HepG2 (cell line): ENCODE data around the gene ENO2. TPM values are rescaled to one million over a fixed set of nuclear protein-coding genes. Genes with fewer than 3 reads are reported as not detected.

Experiments
- AKNA ChIP-seq: sonication (generic); formaldehyde crosslinking; IDR thresholded peaks from 2 replicates; pipeline ENCODE4 v1.4.0; 2020; ENCODE audit warnings: missing genetic modification reagents, borderline replicate concordance
- CTCF ChIP-seq: sonication (generic); formaldehyde crosslinking; IDR thresholded peaks from 2 replicates; pipeline ENCODE4 v1.5.0; 2020; ENCODE audit warnings: mild to moderate bottlenecking, missing genetic modification reagents, moderate library complexity
- NFYB ChIP-seq: sonication (generic); formaldehyde crosslinking; IDR thresholded peaks from 2 replicates; pipeline ENCODE4 v1.4.0; 2020; ENCODE audit warnings: missing genetic modification reagents
- NONO ChIP-seq, 2 experiments: fragments of 450-650 bp in 1 of 2; sonication (generic) in 1 of 2; formaldehyde crosslinking in 1 of 2; IDR thresholded peaks in 1 of 2; conservative IDR thresholded peaks in 1 of 2; 2 replicates each; pipeline versions ENCODE4 v1.6.1 to v1.8.0; 2017 to 2022; ENCODE audit warnings: mild to moderate bottlenecking in 1 of 2, missing genetic modification reagents in 1 of 2, moderate library complexity in 1 of 2
- PAXIP1 ChIP-seq: sonication (generic); formaldehyde crosslinking; conservative IDR thresholded peaks from 2 replicates; pipeline ENCODE4 v1.4.0; 2020; ENCODE audit warnings: mild to moderate bottlenecking, missing genetic modification reagents, moderate library complexity
- SMAD1 ChIP-seq: sonication (generic); formaldehyde crosslinking; IDR thresholded peaks from 2 replicates; pipeline ENCODE4 v1.4.0; 2020; ENCODE audit warnings: missing genetic modification reagents, low read depth, mild to moderate bottlenecking, borderline replicate concordance
- SMAD3 ChIP-seq: sonication (generic); formaldehyde crosslinking; IDR thresholded peaks from 2 replicates; pipeline ENCODE4 v1.4.0; 2020; ENCODE audit warnings: missing genetic modification reagents
- TOE1 ChIP-seq: sonication (generic); formaldehyde crosslinking; IDR thresholded peaks from 2 replicates; pipeline ENCODE4 v1.4.0; 2020; ENCODE audit warnings: mild to moderate bottlenecking, missing genetic modification reagents
- ZNF251 ChIP-seq: sonication (generic); formaldehyde crosslinking; IDR thresholded peaks from 2 replicates; pipeline ENCODE4 v1.9.0; 2021; ENCODE audit warnings: mild to moderate bottlenecking, missing genetic modification reagents
- ZNF337 ChIP-seq: sonication (generic); formaldehyde crosslinking; IDR thresholded peaks from 2 replicates; pipeline ENCODE4 v1.5.1; 2020; ENCODE audit warnings: missing genetic modification reagents, low read depth, mild to moderate bottlenecking, borderline replicate concordance
- ZNF512B ChIP-seq: sonication (generic); formaldehyde crosslinking; IDR thresholded peaks from 2 replicates; pipeline ENCODE4 v1.5.1; 2020; ENCODE audit warnings: missing genetic modification reagents, mild to moderate bottlenecking, borderline replicate concordance
- ZNF674 ChIP-seq: sonication (generic); formaldehyde crosslinking; IDR thresholded peaks from 2 replicates; pipeline ENCODE4 v1.5.0; 2020; ENCODE audit warnings: low read depth, mild to moderate bottlenecking, missing genetic modification reagents
- ZNF776 ChIP-seq: sonication (generic); formaldehyde crosslinking; IDR thresholded peaks from 2 replicates; pipeline ENCODE4 v1.4.0; 2020; ENCODE audit warnings: mild to moderate bottlenecking, missing genetic modification reagents
- polyA plus RNA-seq, 8 experiments: library from polyadenylated mRNA; depleted of rRNA in 3 of 8; stranded (reverse) in 7 of 8; unstranded in 1 of 8; fragments of >200 nt; fragmentation: Illumina TruSeq in 4 of 8; extraction: Trizol in 4 of 8; gene quantifications; 2 replicates each; pipeline versions ENCODE4 v1.2.1 to v1.2.3, GENCODE V29; 2011 to 2016; ENCODE audit warnings: low read depth in 4 of 8, missing spikeins in 1 of 8, mixed read lengths in 1 of 8; ENCODE audit not compliant: insufficient read depth in 1 of 8
- total RNA-seq, 5 experiments: library from RNA; depleted of rRNA; stranded (reverse); fragments of >200 nt; fragmentation: Illumina TruSeq; extraction: Trizol; gene quantifications; 2 replicates each; pipeline ENCODE4 v1.2.3, GENCODE V29; 2016; ENCODE audit warnings: low read depth in 1 of 5

Gene ENO2
- total and polyA plus RNA-seq, 2 of the 13 experiments (the other 11 are each of a cell fraction or from before 2014, with no cell fraction given), result 19.3 to 136 TPM

DNA sequence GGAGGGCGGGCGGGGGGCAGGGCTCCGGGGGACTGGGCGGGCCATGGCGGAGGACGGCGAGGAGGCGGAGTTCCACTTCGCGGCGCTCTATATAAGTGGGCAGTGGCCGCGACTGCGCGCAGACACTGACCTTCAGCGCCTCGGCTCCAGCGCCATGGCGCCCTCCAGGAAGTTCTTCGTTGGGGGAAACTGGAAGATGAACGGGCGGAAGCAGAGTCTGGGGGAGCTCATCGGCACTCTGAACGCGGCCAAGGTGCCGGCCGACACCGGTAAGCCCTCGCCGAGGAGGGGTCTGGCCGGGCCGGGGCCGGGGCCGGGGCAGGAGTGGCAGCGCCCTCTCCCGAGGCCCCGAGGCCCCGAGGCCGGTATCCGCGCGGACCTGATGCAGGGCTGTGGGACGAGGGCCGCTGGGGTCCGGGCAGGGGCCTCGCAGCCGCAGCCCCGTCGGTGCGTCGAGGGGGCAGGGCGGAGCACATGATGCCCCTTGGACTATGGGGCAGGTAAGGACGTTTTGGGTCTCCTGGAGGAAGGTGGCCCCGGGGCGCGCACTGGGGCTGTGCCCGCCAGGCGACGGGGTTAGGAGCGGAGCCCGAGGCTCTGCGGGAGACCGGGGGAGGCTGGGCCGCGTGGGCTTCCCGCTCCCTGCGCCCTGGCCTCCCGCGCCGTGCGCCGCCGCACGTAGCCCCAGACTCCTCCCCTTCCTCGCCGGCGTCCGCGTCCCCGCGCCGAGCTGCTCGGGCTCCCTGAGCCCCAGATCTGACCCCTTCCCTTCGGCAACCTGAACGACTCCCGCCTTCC, 46.8 kb upstream of the ENO2 start, which contains the start of gene TPI1 (continued):
- TF ChIP-seq NFYB (CRISPR knock-in tag), result 0 out of 2 replicates have a peak, but pooled peaks have one; percentile 29
- no peak for TF ChIP-seq AKNA (CRISPR knock-in tag)
- 0 out of 2 replicates have a peak, but pooled peaks have one; percentile 3 for TF ChIP-seq PAXIP1 (CRISPR knock-in tag)
- TF ChIP-seq TOE1 (CRISPR knock-in tag), result no peak
- no peak; the same call in 1 of the 2 replicates for TF ChIP-seq ZNF251 (CRISPR knock-in tag)
- TF ChIP-seq ZNF512B (CRISPR knock-in tag), result no peak
- TF ChIP-seq ZNF776, result peak; percentile 42; the same call in 1 of the 2 replicates
- 0 out of 2 replicates have a peak, but pooled peaks have one; percentile 19 for TF ChIP-seq ZNF674
- TF ChIP-seq SMAD1 (CRISPR knock-in tag), result no peak
- peak; percentile 90; the same call in 1 of the 2 replicates for TF ChIP-seq ZNF337 (CRISPR knock-in tag)
- 0 out of 2 replicates have a peak, but pooled peaks have one; percentile 54 for TF ChIP-seq SMAD3 (CRISPR knock-in tag)
- peak; percentile 5; the same call in 1 of the 2 replicates for TF ChIP-seq CTCF (CRISPR knock-in tag)
- no peak for TF ChIP-seq NONO (IDR thresholded peaks at IDR 0.05)
- peak; percentile 79; the same call in 1 of the 2 replicates for TF ChIP-seq NONO (CRISPR knock-in tag; conservative IDR thresholded peaks at IDR 0.05)
